Thymus (tissue), 11 donors: ENCODE measurements around the gene ENDOV. TPM values are rescaled to one million over a fixed set of nuclear protein-coding genes. Genes with fewer than 3 reads are reported as not detected.

ENCODE experiments used
- DNase-seq, 9 donors: peaks; one replicate each; pipeline ENCODE4 v3.0.0-alpha.2; 2013; ENCODE audit warnings: low spot score in 9 of 9, low read depth in 6 of 9, missing footprints in 1 of 9
- H3K27ac ChIP-seq, 2 donors: one replicate each; pipeline ENCODE4 v1.5.1; 2013; ENCODE audit warnings: control low read depth in 1 of 2, low read depth in 1 of 2, low read length in 1 of 2, mild to moderate bottlenecking in 1 of 2, moderate library complexity in 1 of 2
- H3K27me3 ChIP-seq, 2 donors: one replicate each; pipeline ENCODE4 v1.5.1; 2013; ENCODE audit warnings: low read length in 1 of 2; ENCODE audit not compliant: control insufficient read depth in 2 of 2, insufficient read depth in 1 of 2
- H3K36me3 ChIP-seq, 2 donors: one replicate each; pipeline ENCODE4 v1.5.1; 2013; ENCODE audit warnings: low read length in 1 of 2, mild to moderate bottlenecking in 1 of 2, moderate library complexity in 1 of 2; ENCODE audit not compliant: control insufficient read depth in 2 of 2, insufficient read depth in 2 of 2
- H3K4me1 ChIP-seq, 2 donors: one replicate each; pipeline ENCODE4 v1.5.1; 2013; ENCODE audit warnings: low read length in 2 of 2; ENCODE audit not compliant: control insufficient read depth in 2 of 2, insufficient read depth in 2 of 2
- H3K4me3 ChIP-seq, 2 donors: one replicate each; pipeline ENCODE4 v1.5.1; 2013; ENCODE audit warnings: low read length in 2 of 2, control low read depth in 1 of 2, mild to moderate bottlenecking in 1 of 2
- H3K9me3 ChIP-seq, 2 donors: one replicate each; pipeline ENCODE4 v1.5.1; 2013; ENCODE audit warnings: low read length in 1 of 2, mild to moderate bottlenecking in 1 of 2; ENCODE audit not compliant: control insufficient read depth in 2 of 2, insufficient read depth in 1 of 2
- WGBS: extraction: QIAGEN DNeasy Blood & Tissue Kit; methylation state at CpG from one replicate; pipeline ENCODE4 v1.1.7; 2013; 5-methylcytosine and 5-hydroxymethylcytosine counted together
- polyA plus RNA-seq: library from polyadenylated mRNA; stranded (reverse); fragments of 200-250 nt; gene quantifications from one replicate; pipeline ENCODE4 v1.2.3, GENCODE V29; 2013
- total RNA-seq: library from RNA; stranded (reverse); fragments of 120-200 nt; gene quantifications from one replicate; pipeline ENCODE4 v1.2.4, GENCODE V29; 2013
- donor health status: healthy.

ENDOV gene
- total and polyA plus RNA-seq, 2 donors = 8.3 to 20.7 TPM

DNA sequence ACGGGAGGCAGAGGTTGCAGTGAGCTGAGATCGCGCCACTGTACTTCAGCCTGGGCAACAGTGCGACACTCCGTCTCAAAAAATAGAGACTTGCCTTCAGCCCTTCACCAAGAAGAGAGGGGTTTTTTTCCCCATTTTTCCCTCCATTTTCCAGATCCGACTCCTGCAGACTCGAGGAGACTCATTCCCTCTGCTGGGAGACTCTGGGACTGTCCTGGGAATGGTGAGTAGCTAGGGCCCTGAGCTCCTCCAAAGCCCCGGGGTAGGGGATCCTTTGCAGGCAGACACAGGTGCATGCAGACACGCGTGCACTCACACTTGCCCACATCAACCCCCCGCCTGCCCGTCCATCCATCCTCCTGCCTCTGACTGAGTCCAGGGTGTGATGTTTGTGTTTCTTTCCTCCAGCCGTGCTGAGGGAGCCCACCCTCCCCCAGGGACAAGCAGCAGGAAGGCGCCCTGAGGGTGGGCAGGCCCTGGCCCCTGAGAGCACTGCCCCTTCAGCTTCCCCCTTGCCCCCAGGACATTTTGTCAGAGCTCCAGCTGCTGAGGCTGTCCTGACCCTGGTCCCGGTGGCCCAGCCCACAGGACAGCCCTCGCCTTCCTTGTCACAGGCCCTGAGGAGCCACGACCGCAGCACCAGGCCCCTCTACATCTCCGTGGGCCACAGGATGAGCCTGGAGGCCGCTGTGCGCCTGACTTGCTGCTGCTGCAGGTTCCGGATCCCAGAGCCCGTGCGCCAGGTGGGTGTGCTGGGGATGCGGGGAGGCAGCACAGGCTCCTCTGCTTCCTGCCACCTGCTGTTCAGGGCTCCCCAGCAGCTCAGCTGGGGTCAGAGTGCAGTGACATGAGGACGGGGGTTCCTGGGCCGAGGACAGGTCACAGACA is 10.2 kb downstream of the ENDOV start:
- Histone ChIP-seq H3K4me3 (no peak overlapping the region), H3K9me3 (no peaks in the 10 kb centered on the region), H3K36me3 (no peaks in the 10 kb centered on the region), H3K4me1 (peaks cover 6% of the 10 kb centered on the region in 2 donors), H3K27me3 (no peaks in the 10 kb centered on the region), H3K27ac (no peak overlapping the region)
- WGBS = 64% methylated on average over 27 of the region's 27 CpGs
- DNase-seq = peak in 2 of 9 donors; percentile 9 to 26

DNA sequence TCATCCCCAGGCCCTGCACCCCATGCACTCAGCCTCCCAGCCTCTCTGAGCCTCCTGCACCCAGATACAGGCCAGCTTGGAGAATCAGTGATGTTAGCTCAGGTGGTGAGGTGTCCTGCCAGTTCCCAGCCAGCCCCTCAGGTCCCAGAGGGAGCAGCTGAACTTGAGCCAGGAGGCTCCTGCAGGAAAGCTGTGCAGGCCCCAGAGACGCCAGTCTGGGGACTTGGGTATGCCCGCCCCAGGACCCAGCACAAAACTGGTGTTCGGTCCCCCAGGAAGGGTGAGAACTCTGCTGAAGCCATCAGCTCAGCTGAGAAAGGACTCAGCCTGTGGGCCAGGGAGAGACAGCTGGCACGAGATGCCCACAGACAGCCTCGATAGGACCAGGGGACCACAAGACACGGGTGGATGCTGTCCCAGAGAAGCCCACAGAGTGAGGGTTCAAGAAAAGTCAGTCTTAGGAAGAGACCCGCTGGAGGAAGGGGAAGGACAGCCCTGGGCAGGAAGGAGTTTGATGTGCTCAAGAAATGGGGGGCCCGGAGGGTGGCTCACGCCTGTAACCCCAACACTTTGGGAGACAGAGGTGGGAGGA is 11.0 kb downstream of the ENDOV start:
- Histone ChIP-seq H3K27me3 (no peaks in the 10 kb centered on the region), H3K36me3 (no peaks in the 10 kb centered on the region), H3K4me1 (peaks cover 6 to 9% of the 10 kb centered on the region in 2 donors), H3K4me3 (no peak overlapping the region), H3K27ac (no peak overlapping the region), H3K9me3 (no peaks in the 10 kb centered on the region)
- 96% methylated on average over 9 of the region's 9 CpGs for WGBS
- DNase-seq = no peak

DNA sequence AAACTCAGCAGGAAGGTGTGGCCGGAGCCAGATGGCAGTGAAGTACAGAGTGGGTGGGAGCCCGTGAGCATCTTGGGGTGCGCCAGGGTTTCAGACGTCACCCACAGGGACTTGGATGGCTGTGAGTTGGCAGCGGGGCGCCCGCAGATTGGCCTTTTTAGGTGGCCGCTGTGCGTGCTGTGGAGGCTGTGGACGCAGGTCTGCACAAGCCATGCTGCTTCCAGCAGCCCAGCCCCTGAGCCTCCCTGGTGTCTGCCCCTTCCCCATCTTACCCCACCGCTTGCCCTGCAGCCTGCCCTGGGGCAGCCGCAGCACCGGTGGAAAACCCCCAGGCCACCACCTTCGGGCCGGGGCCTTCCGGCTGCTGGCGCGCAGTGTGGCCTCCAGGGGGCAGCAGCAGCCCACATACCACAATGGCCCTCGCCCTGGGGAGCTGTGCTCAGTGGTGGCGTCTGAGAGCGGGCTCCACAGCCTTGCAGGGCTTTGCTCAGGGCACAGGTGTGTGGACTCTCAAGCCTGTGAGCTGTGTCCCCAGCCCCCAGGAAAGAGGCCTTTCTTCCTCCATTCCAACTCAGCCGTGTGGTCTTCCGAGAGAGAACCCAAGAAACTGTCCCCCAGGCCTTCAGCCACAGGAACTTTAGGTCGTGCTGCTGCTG is 11.8 kb downstream of the ENDOV start:
- Histone ChIP-seq H3K27me3 (no peaks in the 10 kb centered on the region), H3K27ac (no peak overlapping the region), H3K36me3 (no peaks in the 10 kb centered on the region), H3K4me3 (no peak overlapping the region), H3K9me3 (no peaks in the 10 kb centered on the region), H3K4me1 (peaks cover 6 to 9% of the 10 kb centered on the region in 2 donors)
- 46% methylated on average over 24 of the region's 24 CpGs for WGBS
- DNase-seq = peak; percentile 40 to 86 (median 69)

DNA sequence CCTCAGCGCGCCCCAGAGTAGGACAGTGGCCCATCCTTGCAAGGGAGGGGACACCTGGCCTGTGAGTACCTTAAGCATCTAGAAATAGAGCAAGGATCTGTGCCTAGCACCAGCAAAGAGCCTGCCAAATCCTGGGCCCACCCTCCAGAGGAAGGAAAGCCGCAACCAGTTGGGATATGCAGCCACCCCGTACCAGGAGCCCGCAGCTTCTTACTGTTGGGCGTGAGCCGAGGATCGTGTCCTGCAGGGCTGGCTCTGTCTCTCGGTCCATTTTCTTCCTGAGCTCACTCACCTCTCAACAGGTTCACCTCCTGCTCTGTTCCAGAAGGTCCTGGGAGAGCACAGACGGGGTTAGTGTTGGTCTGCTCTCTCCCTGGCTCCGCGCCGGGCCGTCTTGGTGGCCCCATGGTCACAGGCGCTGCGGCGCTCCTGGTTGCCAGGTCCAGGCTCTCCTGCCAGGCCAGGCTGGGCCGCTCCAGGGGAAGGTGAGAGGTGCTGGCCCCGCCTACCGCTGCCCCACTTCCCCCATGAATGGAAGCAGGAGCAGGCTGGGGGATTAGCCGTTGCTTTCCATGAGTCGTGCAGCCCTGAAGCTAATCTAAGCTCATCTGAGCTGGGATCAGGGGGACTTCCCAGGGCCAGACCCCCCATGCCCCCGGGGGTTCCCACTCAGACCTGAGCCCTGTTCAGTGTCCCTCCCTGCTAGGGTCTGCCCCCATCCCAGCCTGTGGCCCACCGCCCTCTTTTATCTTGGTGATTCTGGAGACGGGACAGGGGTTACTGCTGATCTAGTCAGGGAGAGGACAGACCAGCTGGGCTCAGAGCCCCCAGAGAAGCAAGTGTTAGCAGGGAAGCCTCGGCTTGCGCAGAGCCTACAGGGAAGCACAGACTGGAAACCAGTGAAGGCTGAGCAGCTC is 12.7 kb downstream of the ENDOV start:
- no peaks in the 10 kb centered on the region for H3K36me3 ChIP-seq
- H3K4me1 ChIP-seq = peaks cover 6 to 9% of the 10 kb centered on the region in 2 donors
- no peak overlapping the region for H3K4me3 ChIP-seq
- DNase-seq = no peak
- no peaks in the 10 kb centered on the region for H3K9me3 ChIP-seq
- no peaks in the 10 kb centered on the region for H3K27me3 ChIP-seq
- H3K27ac ChIP-seq = no peak overlapping the region
- WGBS = 94% methylated on average over 27 of the region's 27 CpGs

DNA sequence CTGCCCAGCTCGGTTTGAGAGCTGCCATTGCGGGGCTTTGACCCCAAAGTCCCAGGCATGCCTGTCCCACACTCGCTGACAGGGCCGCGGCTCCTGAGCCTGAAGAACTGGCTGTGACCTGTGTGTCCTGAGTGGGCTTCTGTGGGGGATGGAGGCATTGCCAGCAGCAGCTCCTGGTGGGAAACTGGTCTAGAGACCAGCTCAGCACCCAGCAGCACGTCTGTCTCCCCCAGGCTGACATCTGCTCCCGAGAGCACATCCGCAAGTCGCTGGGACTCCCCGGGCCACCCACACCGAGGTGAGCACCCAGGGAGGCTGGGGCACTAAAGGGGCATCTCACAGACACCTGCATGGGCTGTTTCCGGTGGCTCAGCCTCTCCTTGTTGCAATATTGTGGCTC is 13.4 kb downstream of the ENDOV start:
- Histone ChIP-seq H3K36me3 (no peaks in the 10 kb centered on the region), H3K27ac (no peak overlapping the region), H3K27me3 (no peaks in the 10 kb centered on the region), H3K4me3 (no peak overlapping the region), H3K9me3 (no peaks in the 10 kb centered on the region), H3K4me1 (peaks cover 6 to 9% of the 10 kb centered on the region in 2 donors)
- WGBS = 96% methylated on average over 12 of the region's 12 CpGs
- DNase-seq = no peak

DNA sequence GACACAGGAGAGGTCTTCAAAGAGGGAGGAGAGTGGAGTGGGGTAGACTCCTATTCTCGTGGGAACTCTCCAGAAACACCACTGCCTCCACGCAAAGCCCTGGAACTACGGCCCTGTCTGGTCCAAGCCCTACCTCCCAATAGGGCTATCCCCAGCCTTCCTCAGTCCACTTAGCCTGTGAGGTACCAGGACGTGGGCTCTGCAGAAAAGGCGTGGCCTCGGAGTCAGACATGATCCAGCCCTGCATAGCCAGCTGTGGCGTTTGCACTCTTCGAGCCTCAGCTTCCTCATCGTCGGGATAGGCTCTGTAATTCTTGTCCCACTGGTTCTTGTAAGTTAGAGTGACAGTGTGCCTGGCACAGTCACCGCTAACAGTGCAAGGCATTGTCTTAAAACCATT is 13.8 kb downstream of the ENDOV start:
- H3K4me3 ChIP-seq = no peak overlapping the region
- WGBS = 97% methylated on average over 11 of the region's 11 CpGs
- H3K9me3 ChIP-seq = no peaks in the 10 kb centered on the region
- DNase-seq = no peak
- H3K4me1 ChIP-seq = peaks cover 6 to 9% of the 10 kb centered on the region in 2 donors
- no peaks in the 10 kb centered on the region for H3K36me3 ChIP-seq
- no peak overlapping the region for H3K27ac ChIP-seq
- H3K27me3 ChIP-seq = no peaks in the 10 kb centered on the region

DNA sequence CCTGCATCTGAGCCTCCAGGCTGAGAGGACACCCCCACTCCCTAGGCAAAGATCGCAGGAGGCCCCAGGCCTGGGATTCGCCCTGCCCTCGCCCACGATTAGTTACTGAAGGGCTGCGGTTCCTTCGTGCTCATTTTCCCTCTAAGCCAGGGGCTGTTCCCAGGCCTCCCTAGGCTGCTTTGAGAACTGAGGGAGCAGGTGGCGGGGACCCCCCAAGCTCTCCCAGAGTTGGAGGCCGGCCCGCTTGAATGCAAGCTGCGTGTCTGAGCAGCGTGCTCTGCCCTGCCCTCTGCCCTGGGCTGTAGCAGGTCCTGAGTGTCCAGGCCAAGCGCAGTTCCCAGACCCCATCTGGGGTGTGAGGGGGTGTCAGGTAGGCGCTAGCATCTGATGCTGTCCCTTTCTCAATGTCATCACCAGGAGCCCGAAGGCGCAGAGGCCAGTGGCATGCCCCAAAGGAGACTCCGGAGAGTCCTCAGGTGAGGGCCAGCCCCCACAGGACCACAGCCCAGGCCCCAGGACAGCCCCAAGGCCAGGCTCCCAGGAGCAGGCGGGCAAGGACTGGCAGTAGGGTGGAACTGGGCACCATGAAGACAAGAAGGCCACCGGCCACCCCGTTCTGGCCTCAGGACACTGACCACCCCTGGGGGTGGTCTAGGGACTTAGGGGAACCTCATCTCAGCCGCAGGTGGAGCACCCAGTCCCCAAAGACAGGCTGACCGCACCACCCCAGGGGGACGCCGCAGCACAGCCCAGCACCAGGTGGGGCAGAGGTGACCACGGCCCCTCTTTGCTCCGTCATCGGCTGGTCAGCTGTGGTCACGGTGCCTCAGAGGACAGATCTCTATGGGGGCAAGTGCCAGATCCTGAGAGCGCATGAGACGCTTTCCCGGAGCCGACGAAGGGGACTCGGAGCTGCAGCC is 14.6 kb downstream of the ENDOV start:
- no peak overlapping the region for H3K4me3 ChIP-seq
- H3K4me1 ChIP-seq = peaks cover 6 to 9% of the 10 kb centered on the region in 2 donors
- DNase-seq = no peak
- H3K27me3 ChIP-seq = no peaks in the 10 kb centered on the region
- no peaks in the 10 kb centered on the region for H3K9me3 ChIP-seq
- no peaks in the 10 kb centered on the region for H3K36me3 ChIP-seq
- 97% methylated on average over 33 of the region's 33 CpGs for WGBS
- no peak overlapping the region for H3K27ac ChIP-seq
